ENCODE data around the gene KCNN2. TPM values are rescaled to one million over a fixed set of nuclear protein-coding genes. Genes with fewer than 3 reads are reported as not detected.
A peak's percentile ranks its signal among the peaks of the same experiment; 100 is the strongest.

The KCNN2 gene
- total and polyA plus RNA-seq, 10 of the 15 experiments (the other 5 are each of a cell fraction or from before 2014, with no cell fraction given): 0.21 to 3.6 (median 0.79) TPM

- in situ Hi-C loops (cut with MboI) (loop anchor here (25.0 kb wide), 1 partner anchor 1432 kb away; the partner anchor contains the start of gene DCP2), intact Hi-C loops (cut with micrococcal nuclease; ENCODE audit: unreplicated experiment) (loop anchor here (2.0 kb wide), 1 partner anchor 16 kb away; no protein-coding TSS in a partner anchor)
- H3K27ac ChIP-seq (ENCODE audit: control insufficient read depth, insufficient read depth): peak overlapping the region; percentile 43; the same call in 1 of the 2 replicates
- no peaks in the 10 kb centered on the region for H4K20me1 ChIP-seq (ENCODE audit: control insufficient read depth, insufficient read depth)
- no peak for FAIRE-seq
- 0 out of 2 replicates have a peak overlapping the region, but pooled peaks have one; percentile 4 for H3K4me2 ChIP-seq (ENCODE audit: control insufficient read depth, insufficient read depth)
- 0 out of 2 replicates have a peak overlapping the region, but pooled peaks have one; percentile 3 for H3K4me3 ChIP-seq
- no peaks in the 10 kb centered on the region for H3K79me2 ChIP-seq (ENCODE audit: control insufficient read depth, insufficient read depth, low read length)
- no peaks in the 10 kb centered on the region for H3K9me3 ChIP-seq (replicated peaks; ENCODE audit: control insufficient read depth, insufficient read depth, low read length)
- no peak overlapping the region for H3K9ac ChIP-seq (ENCODE audit: control insufficient read depth, insufficient read depth, low read length)
- TF ChIP-seq ZNF217 (IDR thresholded peaks at IDR 0.05): peak; percentile 17; the same call in 1 of the 2 replicates
- 0 out of 2 replicates have a peak, but pooled peaks have one; percentile 13 for TF ChIP-seq CBFB (IDR thresholded peaks at IDR 0.05; ENCODE audit: low read depth)
- peak; percentile 2; the same call in 1 of the 2 replicates for TF ChIP-seq GABPA (IDR thresholded peaks at IDR 0.05; ENCODE audit: low read depth)
- TF ChIP-seq SIX5 (IDR thresholded peaks at IDR 0.05; ENCODE audit: low read depth, low read length, severe bottlenecking): no peak
- H2AFZ ChIP-seq (ENCODE audit: control insufficient read depth, low read depth, low read length): no peak overlapping the region; the same call in 1 of the 2 replicates
- TSS peak; percentile 78 for BruUV-seq (replicated peaks)
- no peak for DNase-seq (ENCODE audit: low read depth, low spot score)
- SMC1A ChIA-PET (ENCODE audit: uncharacterized antibody, unreplicated experiment): interaction anchor here (1.4 to 13.5 kb wide), 7 partner anchors 15 to 53 kb away, joined by 4 to 347 read pairs (median 16); no protein-coding TSS in a partner anchor
- H3K36me3 ChIP-seq (ENCODE audit: control insufficient read depth in 2 of 2, insufficient read depth in 2 of 2, low read length in 1 of 2): no peaks in the 10 kb centered on the region
- POLR2A ChIA-PET: interaction anchor here (1.0 to 3.1 kb wide), 7 partner anchors 8 to 52 kb away, joined by 3 to 28 read pairs (median 8); no protein-coding TSS in a partner anchor
- CTCF ChIA-PET: interaction anchor here (0.8 to 11.0 kb wide), 9 partner anchors 8 to 57 kb away, joined by 3 to 130 read pairs (median 5); partner anchors contain the start of gene KCNN2
- H3K27me3 ChIP-seq (replicated peaks in 1 of 2; ENCODE audit: control insufficient read depth in 2 of 2, insufficient read depth in 2 of 2, low read length in 1 of 2): no peaks in the 10 kb centered on the region
- H3K4me1 ChIP-seq (ENCODE audit: control insufficient read depth, insufficient read depth, low read length): no peaks in the 10 kb centered on the region
- ATAC-seq: peak; percentile 42
- RAD21 ChIA-PET (ENCODE audit: unreplicated experiment): interaction anchor here (1.0 to 10.7 kb wide), 5 partner anchors 15 to 58 kb away, joined by 3 to 217 read pairs (median 45); partner anchors contain the start of gene KCNN2
- 56% methylated on average over 1 of the region's 1 CpG for WGBS (ENCODE audit: insufficient coverage, insufficient replicate concordance, low lambda C conversion rate, missing lambda C conversion rate)
Observed at GRCh38 chr5:114419067-114419388, 57.2 kb downstream of the KCNN2 start.

GRCh38 chr5:114419959-114420358, 58.1 kb downstream of the KCNN2 start:
- in situ Hi-C loops (cut with MboI): loop anchor here (25.0 kb wide), 1 partner anchor 1433 kb away; the partner anchor contains the start of gene DCP2
- Histone ChIP-seq H3K36me3 (ENCODE audit: control insufficient read depth in 2 of 2, insufficient read depth in 2 of 2, low read length in 1 of 2) (no peaks in the 10 kb centered on the region), H2AFZ (ENCODE audit: control insufficient read depth, low read depth, low read length) (no peak overlapping the region), H3K4me2 (ENCODE audit: control insufficient read depth, insufficient read depth) (no peak overlapping the region), H3K9ac (ENCODE audit: control insufficient read depth, insufficient read depth, low read length) (no peak overlapping the region), H3K79me2 (ENCODE audit: control insufficient read depth, insufficient read depth, low read length) (no peaks in the 10 kb centered on the region), H4K20me1 (ENCODE audit: control insufficient read depth, insufficient read depth) (no peaks in the 10 kb centered on the region), H3K9me3 (replicated peaks; ENCODE audit: control insufficient read depth, insufficient read depth, low read length) (no peaks in the 10 kb centered on the region), H3K4me3 (no peak overlapping the region), H3K4me1 (ENCODE audit: control insufficient read depth, insufficient read depth, low read length) (no peaks in the 10 kb centered on the region), H3K27me3 (replicated peaks in 1 of 2; ENCODE audit: control insufficient read depth in 2 of 2, insufficient read depth in 2 of 2, low read length in 1 of 2) (no peaks in the 10 kb centered on the region), H3K27ac (ENCODE audit: control insufficient read depth, insufficient read depth) (no peak overlapping the region)
- no peak for DNase-seq (ENCODE audit: low read depth, low spot score)
- ATAC-seq: no peak
- ChIA-PET CTCF (interaction anchor here (1.4 to 11.0 kb wide), 6 partner anchors 12 to 58 kb away, joined by 4 to 130 read pairs (median 10); partner anchors contain the start of gene KCNN2), SMC1A (ENCODE audit: uncharacterized antibody, unreplicated experiment) (interaction anchor here (0.9 to 13.5 kb wide), 9 partner anchors 8 to 54 kb away, joined by 3 to 347 read pairs (median 4); no protein-coding TSS in a partner anchor), RAD21 (ENCODE audit: unreplicated experiment) (interaction anchor here (0.7 to 10.7 kb wide), 6 partner anchors 14 to 59 kb away, joined by 3 to 217 read pairs (median 28); partner anchors contain the start of gene KCNN2), POLR2A (interaction anchor here (1.1 to 3.1 kb wide), 7 partner anchors 10 to 53 kb away, joined by 3 to 28 read pairs (median 6); no protein-coding TSS in a partner anchor)
- TF ChIP-seq ZNF384 (IDR thresholded peaks at IDR 0.05; ENCODE audit: borderline replicate concordance, low read depth, low read length): no peak
- TF ChIP-seq SREBF2 (IDR thresholded peaks at IDR 0.05; ENCODE audit: low read length): no peak
- TF ChIP-seq, protein P1, sequence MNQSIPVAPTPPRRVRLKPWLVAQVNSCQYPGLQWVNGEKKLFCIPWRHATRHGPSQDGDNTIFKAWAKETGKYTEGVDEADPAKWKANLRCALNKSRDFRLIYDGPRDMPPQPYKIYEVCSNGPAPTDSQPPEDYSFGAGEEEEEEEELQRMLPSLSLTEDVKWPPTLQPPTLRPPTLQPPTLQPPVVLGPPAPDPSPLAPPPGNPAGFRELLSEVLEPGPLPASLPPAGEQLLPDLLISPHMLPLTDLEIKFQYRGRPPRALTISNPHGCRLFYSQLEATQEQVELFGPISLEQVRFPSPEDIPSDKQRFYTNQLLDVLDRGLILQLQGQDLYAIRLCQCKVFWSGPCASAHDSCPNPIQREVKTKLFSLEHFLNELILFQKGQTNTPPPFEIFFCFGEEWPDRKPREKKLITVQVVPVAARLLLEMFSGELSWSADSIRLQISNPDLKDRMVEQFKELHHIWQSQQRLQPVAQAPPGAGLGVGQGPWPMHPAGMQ (IDR thresholded peaks at IDR 0.05; ENCODE audit: borderline replicate concordance): no peak
- no peak for TF ChIP-seq CBFB (IDR thresholded peaks at IDR 0.05; ENCODE audit: low read depth)
- no peak for TF ChIP-seq TCF12 (IDR thresholded peaks at IDR 0.05; ENCODE audit: low read depth, low read length)
- no peak for TF ChIP-seq TARDBP (IDR thresholded peaks at IDR 0.05; ENCODE audit: borderline replicate concordance)
- no peak for TF ChIP-seq ATF7 (IDR thresholded peaks at IDR 0.05; ENCODE audit: low read depth)
- no peak for TF ChIP-seq HDGF (IDR thresholded peaks at IDR 0.05)
- intact Hi-C loops (cut with micrococcal nuclease; ENCODE audit: unreplicated experiment): loop anchor here (2.0 kb wide), 1 partner anchor 15 kb away; no protein-coding TSS in a partner anchor
- no TSS peak for BruUV-seq (replicated peaks)
- FAIRE-seq: no peak
